Thyroid gland (tissue), 4 donors: Measurements from ENCODE around the gene TFB1M. TPM values are rescaled to one million over a fixed set of nuclear protein-coding genes. Genes with fewer than 3 reads are reported as not detected.
"Not testable (repeated sequence)": the region's sequence is repeated elsewhere in the genome, so short reads cannot be mapped to it uniquely, and the experiment has no call there.

ENCODE experiments used
- DNase-seq, 2 donors: peaks; one replicate each; pipeline ENCODE4 v3.0.0-alpha.2; 2019
- H3K27ac ChIP-seq, 3 donors: fragments of 200-600 bp; sonication (generic); 1 replicate in 2 of 3; 2 replicates in 1 of 3; pipeline ENCODE4 v1.5.1; 2016 to 2019; ENCODE audit warnings: mild to moderate bottlenecking in 1 of 3, moderate library complexity in 1 of 3
- H3K27me3 ChIP-seq: fragments of 200-600 bp; sonication (generic); one replicate; pipeline ENCODE4 v1.5.1; 2019
- H3K36me3 ChIP-seq, 2 donors: fragments of 200-600 bp; sonication (generic); one replicate each; pipeline ENCODE4 v1.5.1; 2016 to 2019
- H3K4me1 ChIP-seq, 2 donors: fragments of 200-600 bp; sonication (generic); one replicate each; pipeline ENCODE4 v1.5.1; 2017 to 2019
- H3K4me3 ChIP-seq, 3 donors: fragments of 200-600 bp; sonication (generic); replicated peaks in 1 of 3; 1 replicate in 2 of 3; 2 replicates in 1 of 3; pipeline ENCODE4 v1.5.1; 2016; ENCODE audit warnings: mild to moderate bottlenecking in 1 of 3
- H3K9me3 ChIP-seq: fragments of 200-600 bp; sonication (generic); one replicate; pipeline ENCODE4 v1.5.1; 2017
- POLR2A ChIP-seq, 2 donors: fragments of 450-650 bp; IDR thresholded peaks; one replicate each; pipeline ENCODE4 v1.6.1; 2017; ENCODE audit warnings: antibody characterized with exemption in 2 of 2, mild to moderate bottlenecking in 2 of 2, moderate library complexity in 1 of 2
- WGBS, 2 donors: methylation state at CpG; one replicate each; pipeline ENCODE4 v1.1.5; 2017; 5-methylcytosine and 5-hydroxymethylcytosine counted together
- intact Hi-C: fragments of 100-400 bp; cut with DNase I; formaldehyde crosslinking; loops from one replicate; pipeline ENCODE4 v1.15.1; 2023
- total RNA-seq, 4 donors: library from RNA; depleted of rRNA; stranded (reverse); fragments of >200 nt; gene quantifications; one replicate each; pipeline ENCODE4 v1.2.3, GENCODE V29; 2016
- TF ChIP-seq, protein P1 (sequence below), 6 experiments: fragments of 200-600 bp in 3 of 6; fragments of 450-650 bp in 3 of 6; sonication (generic) in 3 of 6; IDR thresholded peaks; one replicate each; pipeline ENCODE4 v1.5.1; 2016 to 2019; ENCODE audit warnings: antibody characterized with exemption in 6 of 6, mild to moderate bottlenecking in 2 of 6, inconsistent platforms in 1 of 6, moderate library complexity in 1 of 6

TFB1M gene
- 10 to 100 TPM; 13.9 to 28.1 (median 21.2) TPM for total RNA-seq

DNA sequence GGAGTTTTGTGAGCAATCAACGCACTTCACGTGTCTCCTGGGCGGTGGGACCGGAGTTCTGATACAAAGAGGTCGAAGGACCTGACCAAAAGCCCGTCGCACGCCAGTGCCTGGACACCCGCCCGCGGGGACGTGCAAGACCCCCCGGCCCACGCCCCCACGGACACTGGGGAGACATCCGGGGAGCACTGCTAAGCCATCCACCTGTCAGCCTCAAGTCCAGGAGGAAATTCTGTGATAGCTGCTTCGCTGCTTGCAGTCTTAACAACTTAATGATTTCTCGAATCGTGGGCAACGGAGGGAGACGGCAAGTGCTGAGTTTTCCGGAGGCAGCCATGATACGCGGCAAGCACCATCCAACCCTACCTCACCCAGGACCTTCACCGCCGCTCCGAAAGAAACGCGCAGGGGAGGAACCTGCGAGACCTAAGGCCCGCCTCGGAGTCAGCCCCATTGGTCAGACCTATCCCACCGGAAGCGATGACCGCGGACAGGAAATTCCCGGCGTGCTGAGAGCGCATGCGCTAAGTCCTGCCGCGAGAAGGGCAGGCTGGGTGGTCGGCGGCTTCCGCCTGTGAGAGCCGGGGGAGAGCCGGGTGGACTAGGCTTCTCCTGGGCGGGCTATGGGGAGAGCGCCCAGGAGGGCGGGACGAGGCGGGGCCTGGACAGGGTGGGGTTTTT lies at the start of gene TFB1M:
Gene TFB1M, minus strand, starts transcription at position 393 of the 681 bp plus-strand sequence. Its CDS starts 56 bp downstream, at position 337.
- TF ChIP-seq, protein P1, sequence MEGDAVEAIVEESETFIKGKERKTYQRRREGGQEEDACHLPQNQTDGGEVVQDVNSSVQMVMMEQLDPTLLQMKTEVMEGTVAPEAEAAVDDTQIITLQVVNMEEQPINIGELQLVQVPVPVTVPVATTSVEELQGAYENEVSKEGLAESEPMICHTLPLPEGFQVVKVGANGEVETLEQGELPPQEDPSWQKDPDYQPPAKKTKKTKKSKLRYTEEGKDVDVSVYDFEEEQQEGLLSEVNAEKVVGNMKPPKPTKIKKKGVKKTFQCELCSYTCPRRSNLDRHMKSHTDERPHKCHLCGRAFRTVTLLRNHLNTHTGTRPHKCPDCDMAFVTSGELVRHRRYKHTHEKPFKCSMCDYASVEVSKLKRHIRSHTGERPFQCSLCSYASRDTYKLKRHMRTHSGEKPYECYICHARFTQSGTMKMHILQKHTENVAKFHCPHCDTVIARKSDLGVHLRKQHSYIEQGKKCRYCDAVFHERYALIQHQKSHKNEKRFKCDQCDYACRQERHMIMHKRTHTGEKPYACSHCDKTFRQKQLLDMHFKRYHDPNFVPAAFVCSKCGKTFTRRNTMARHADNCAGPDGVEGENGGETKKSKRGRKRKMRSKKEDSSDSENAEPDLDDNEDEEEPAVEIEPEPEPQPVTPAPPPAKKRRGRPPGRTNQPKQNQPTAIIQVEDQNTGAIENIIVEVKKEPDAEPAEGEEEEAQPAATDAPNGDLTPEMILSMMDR (IDR thresholded peaks at IDR 0.05), result no peak
- peak; percentile 61 to 91 for TF ChIP-seq POLR2A (IDR thresholded peaks at IDR 0.05)
- Histone ChIP-seq H3K27me3 (no peaks in the 10 kb centered on the region), H3K4me1 (peaks cover 0 to 4% of the 10 kb centered on the region in 2 donors), H3K9me3 (no peaks in the 10 kb centered on the region), H3K27ac (peak within 1 kb of the TSS; percentile 79 to 86 (median 80)), H3K36me3 (no peaks in the 10 kb centered on the region), H3K4me3 (peak within 1 kb of the TSS; percentile 38 to 74 (median 49))
- intact Hi-C loops, result no loop called here
- 0% methylated on average over 8 to 22 of the region's 52 CpGs for WGBS, 2 donors
- DNase-seq, result peak; percentile 99

DNA sequence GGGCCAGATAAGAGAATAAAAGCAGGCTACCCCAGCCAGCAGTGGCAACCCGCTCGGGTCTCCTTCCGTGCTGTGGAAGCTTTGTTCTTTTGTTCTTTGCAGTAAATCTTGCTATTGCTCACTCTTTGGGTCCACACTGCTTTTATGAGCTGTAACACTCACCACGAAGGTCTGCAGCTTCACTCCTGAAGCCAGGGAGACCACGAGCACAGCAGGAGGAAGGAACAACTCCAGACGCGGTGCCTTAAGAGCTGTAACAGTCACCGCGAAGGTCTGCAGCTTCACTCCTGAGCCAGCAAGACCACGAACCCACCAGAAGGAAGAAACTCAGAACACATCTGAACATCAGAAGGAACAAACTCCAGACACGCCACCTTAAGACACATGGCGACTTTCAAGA lies 49.7 kb upstream of the TFB1M start:
- H3K27me3 ChIP-seq, H3K27ac ChIP-seq, H3K9me3 ChIP-seq, H3K36me3 ChIP-seq, DNase-seq, H3K4me3 ChIP-seq, intact Hi-C loops: not testable (repeated sequence)
- peaks cover 0 to 15% of the 10 kb centered on the region in 2 donors for H3K4me1 ChIP-seq
- 74 to 80% methylated on average over 12 of the region's 12 CpGs for WGBS, 2 donors

DNA sequence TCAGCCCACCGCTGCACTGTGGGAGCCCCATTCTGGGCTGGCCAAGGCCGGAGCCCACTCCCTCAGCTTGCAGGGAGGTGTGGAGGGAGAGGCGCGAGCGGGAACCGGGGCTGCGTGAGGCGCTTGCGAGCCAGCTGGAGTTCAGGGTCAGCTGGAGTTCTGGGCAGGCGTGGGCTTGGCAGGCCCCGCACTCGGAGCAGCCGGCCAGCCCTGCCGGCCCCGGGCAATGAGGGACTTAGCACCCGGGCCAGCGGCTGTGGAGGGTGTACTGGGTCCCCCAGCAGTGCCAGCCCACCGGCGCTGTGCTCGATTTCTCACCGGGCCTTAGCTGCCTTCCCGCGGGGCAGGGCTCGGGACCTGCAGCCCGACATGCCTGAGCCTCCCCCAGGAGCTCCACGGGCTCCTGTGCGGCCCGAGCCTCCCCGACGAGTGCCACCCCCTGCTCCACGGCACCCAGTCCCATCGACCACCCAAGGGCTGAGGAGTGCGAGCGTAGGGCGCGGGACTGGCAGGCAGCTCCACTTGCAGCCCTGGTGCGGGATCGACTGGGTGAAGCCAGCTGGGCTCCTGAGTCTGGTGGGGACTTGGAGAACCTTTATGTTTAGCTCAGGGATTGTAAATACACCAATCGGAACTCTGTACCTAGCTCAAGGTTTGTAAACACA lies 48.8 kb upstream of the TFB1M start:
- intact Hi-C loops, H3K4me3 ChIP-seq, H3K27ac ChIP-seq, H3K36me3 ChIP-seq, H3K9me3 ChIP-seq, H3K27me3 ChIP-seq, DNase-seq: not testable (repeated sequence)
- WGBS, 2 donors, result 95 to 98% methylated on average over 11 to 25 of the region's 39 CpGs
- H3K4me1 ChIP-seq, result peaks cover 0 to 15% of the 10 kb centered on the region in 2 donors

DNA sequence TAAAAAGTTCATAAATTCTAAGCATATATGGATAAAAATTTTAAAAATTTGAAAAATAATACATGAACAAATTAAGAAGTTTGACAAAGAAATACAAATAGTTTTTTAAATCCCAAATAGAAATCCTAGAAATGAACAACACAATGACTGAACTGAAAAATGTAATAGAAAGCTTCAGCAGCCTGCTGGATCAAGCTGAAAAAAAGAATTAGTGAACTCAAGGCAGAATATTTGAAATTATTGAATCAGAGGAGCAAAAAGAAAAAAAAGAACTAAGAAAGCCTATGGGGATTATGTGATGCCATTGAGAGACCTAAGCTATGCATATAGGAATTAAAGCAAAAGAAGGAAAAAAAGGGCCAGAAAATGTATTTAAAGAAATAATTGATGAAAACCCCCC lies 39.9 kb upstream of the TFB1M start:
- Histone ChIP-seq H3K27ac (no peak overlapping the region), H3K9me3 (no peaks in the 10 kb centered on the region), H3K4me3 (no peak overlapping the region), H3K4me1 (peaks cover 3 to 21% of the 10 kb centered on the region in 2 donors), H3K36me3 (no peaks in the 10 kb centered on the region), H3K27me3 (no peaks in the 10 kb centered on the region)
- TF ChIP-seq, protein P1 (IDR thresholded peaks at IDR 0.05), result no peak
- TF ChIP-seq POLR2A (IDR thresholded peaks at IDR 0.05), result no peak
- intact Hi-C loops, result no loop called here
- DNase-seq, result no peak

DNA sequence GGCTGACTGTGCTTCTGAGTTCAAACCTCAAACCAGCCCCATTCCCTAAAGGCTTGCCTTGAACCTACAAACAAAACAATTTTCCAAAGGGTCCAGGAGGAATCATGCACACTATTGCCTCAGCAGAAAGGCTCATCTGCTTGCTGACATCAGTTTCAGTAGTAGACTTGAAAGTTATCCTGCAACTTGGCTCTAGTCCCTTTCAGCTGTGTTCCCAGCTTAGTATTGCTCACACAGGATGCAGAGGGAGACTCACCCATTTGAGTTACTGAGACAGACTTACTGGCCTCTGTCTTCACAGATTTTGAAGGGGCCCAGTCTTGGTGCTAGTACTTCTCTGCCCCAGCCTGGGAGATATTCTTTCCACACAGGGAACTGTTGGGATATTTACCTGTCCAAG lies 38.5 kb upstream of the TFB1M start:
- Histone ChIP-seq H3K36me3 (no peaks in the 10 kb centered on the region), H3K27me3 (no peaks in the 10 kb centered on the region), H3K4me1 (peaks cover 3 to 21% of the 10 kb centered on the region in 2 donors), H3K9me3 (no peaks in the 10 kb centered on the region), H3K4me3 (no peak overlapping the region), H3K27ac (peak overlapping the region in 2 of 3 donors; percentile 57 to 70)
- no peak for DNase-seq
- intact Hi-C loops, result no loop called here
- TF ChIP-seq POLR2A (IDR thresholded peaks at IDR 0.05), result no peak
- TF ChIP-seq, protein P1 (IDR thresholded peaks at IDR 0.05), result no peak

DNA sequence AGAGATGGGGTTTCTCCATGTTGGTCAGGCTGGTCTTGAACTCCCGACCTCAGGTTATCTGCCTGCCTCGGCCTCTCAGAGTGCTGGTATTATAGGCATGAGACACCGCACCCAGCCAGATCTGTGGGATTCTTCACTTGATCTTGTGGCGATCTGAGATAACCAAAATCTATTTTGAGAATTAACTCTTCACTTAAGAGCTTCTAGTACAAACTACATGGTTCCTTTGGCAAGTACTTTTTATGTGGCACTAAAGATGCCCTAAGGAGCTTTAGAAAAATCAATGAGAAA lies 37.8 kb upstream of the TFB1M start:
- peak; percentile 53 to 58 for DNase-seq
- 28 to 53% methylated on average over 4 of the region's 4 CpGs for WGBS, 2 donors
- peaks cover 3 to 21% of the 10 kb centered on the region in 2 donors for H3K4me1 ChIP-seq
- no peaks in the 10 kb centered on the region for H3K36me3 ChIP-seq
- intact Hi-C loops, result no loop called here
- H3K4me3 ChIP-seq, result no peak overlapping the region
- H3K9me3 ChIP-seq, result no peaks in the 10 kb centered on the region
- TF ChIP-seq POLR2A (IDR thresholded peaks at IDR 0.05), result no peak
- TF ChIP-seq, protein P1 (IDR thresholded peaks at IDR 0.05), result no peak
- H3K27ac ChIP-seq, result no peak overlapping the region
- H3K27me3 ChIP-seq, result no peaks in the 10 kb centered on the region
